ENCODE data around the gene CCM2L.

The CCM2L gene

GRCh38 chr20:31992086-31992485, 18.2 kb upstream of the CCM2L start:
- DNase-seq (ENCODE audit: low spot score): no peak

GRCh38 chr20:31996996-31997395, 13.2 kb upstream of the CCM2L start:
- no peak for DNase-seq (ENCODE audit: low spot score)

GRCh38 chr20:31998246-31998645, 12.0 kb upstream of the CCM2L start:
- DNase-seq (ENCODE audit: low spot score): no peak

- no peak for DNase-seq (ENCODE audit: low spot score)
Measured at GRCh38 chr20:32003325-32003724, 6.9 kb upstream of the CCM2L start.

DNA sequence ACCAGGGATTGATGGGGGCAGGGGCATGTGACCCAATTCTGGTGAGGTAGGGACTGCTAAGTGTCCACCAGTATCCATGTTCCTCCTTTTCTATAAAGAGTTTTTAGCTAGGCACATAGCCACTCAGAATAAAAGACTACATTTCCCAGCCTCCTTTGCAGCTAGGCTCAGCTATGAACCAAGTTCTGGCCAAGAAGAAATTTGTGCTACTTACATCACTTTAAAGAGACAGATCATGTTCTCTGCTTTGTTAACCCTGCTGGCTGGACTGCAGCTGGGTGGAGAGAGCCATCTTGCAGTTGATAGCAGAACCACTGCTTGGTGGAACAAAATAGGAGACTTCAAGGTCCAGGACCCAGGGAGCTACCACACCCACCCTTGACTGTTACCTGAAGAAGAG, 5.3 kb upstream of the CCM2L start:
- no peak for DNase-seq (ENCODE audit: low spot score)

DNA sequence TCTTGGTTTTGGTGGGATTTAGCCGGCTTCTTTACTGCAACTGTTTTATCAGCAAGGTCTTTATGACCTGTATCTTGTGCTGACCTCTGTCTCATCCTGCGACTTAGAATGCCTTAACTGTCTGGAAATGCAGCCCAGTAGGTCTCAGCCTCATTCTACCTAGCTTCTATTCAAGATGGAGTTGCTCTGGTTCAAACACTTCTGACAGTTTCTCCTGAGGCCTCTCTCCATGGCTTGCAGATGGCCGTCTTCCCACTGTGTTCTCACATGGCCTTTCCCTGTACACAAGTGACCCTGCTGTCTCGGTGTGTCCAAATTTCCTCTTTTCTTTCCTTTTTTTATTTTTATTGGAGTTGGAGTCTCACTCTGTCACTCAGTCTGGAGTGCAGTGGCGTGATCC, 4.2 kb upstream of the CCM2L start:
- DNase-seq (ENCODE audit: low spot score): no peak

- no peak for DNase-seq (ENCODE audit: low spot score)
Measured at GRCh38 chr20:32006841-32007786, 3.1 kb upstream of the CCM2L start.

GRCh38 chr20:32007787-32008616, 2.2 kb upstream of the CCM2L start:
- no peak for DNase-seq (ENCODE audit: low spot score)

DNA sequence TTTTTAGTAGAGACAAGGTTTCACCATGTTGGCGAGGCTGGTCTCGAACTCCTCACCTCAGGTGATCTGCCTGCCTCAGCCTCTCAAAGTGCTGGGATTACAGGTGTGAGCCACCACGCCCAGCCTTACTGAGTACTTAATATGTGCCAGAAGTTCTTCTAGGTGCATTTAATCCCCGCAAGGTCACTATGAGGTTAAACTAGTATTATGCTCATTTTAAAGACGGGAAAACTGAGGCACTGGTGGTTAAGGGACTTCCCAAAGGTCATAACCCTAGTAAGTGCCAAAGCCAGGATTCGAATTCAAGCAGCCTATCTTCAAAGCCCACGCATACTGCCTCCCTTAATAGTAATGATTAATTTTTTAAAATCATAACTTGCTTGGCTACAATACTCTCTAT, 674 bp upstream of the CCM2L start:
- DNase-seq (ENCODE audit: low spot score): no peak

GRCh38 chr20:32010666-32011065, 428 bp downstream of the CCM2L start:
- DNase-seq (ENCODE audit: low spot score): no peak

GRCh38 chr20:32012159-32012688, 2.0 kb downstream of the CCM2L start:
- DNase-seq (ENCODE audit: low spot score): no peak

- DNase-seq (ENCODE audit: low spot score): no peak
Measured at GRCh38 chr20:32013326-32013725, 3.1 kb downstream of the CCM2L start.

DNA sequence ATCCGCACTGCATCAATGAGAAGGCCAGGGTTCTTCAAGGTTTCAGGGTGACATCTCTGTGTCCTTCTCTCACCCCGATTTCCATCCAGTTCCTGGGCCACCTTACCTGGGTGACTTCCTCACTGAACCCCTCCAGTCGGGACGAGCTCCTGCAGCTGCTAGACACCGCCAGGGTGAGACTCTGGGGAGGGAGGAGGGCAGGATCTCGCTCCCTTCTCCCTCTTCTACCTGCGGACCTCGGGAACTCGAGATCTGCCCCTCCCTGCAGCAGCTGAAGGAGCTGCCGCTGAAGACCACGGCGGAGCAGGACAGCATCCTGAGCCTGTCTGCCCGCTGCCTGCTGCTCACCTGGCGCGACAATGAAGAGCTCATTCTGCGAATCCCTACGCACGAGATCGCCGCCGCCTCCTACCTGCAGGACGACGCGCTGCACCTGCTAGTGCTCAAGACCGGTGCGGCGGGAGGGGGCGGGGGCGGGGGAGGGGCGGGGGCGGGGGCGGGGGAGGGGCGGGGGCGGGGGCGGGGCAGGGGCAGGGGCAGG, 7.5 kb downstream of the CCM2L start:
- no peak for DNase-seq (ENCODE audit: low spot score)

DNA sequence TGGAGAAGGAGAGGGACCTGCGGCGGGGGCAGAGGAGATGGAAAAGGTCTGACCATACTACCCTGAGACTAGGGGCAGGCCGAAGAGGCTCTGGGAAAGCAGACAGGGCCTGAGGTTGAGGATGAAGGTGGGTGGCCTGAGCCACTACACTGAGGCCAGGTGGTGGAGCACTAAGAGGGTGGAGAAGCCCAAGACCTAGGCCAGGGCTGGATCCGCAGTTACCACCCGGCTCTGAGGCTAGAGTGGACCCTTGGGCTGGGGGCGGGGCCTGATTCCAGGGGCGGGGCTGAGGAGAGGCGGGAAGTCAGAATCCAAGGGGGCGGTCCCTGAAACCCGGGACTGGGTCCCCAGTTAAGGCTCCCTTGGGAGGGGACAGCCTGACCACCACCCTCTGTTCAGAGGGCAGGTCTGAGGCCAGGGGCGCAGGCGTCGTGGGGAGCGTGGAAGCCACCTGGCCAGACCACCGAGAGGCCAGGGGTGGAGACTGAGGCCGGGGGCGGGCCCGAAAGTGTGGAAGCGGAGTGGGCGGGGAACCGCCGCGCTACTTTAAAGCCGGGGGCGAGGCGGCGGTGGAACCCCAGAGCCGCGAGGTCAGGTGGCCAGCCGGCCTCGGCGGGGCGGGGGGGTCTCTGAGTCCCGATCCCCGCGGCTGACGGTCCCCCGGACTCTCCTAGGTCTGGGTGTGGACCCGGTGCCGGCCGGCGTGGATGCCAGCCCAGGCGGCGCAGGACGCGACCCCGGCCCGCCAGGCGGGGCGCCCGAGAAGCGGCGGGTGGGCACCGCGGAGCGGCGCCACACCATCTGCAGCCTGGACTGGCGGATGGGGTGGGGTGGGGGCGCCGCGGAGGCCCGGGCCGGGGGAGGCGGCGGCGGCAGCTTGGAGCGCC, 8.3 kb downstream of the CCM2L start:
- peak; percentile 58 for DNase-seq (ENCODE audit: low spot score)

DNA sequence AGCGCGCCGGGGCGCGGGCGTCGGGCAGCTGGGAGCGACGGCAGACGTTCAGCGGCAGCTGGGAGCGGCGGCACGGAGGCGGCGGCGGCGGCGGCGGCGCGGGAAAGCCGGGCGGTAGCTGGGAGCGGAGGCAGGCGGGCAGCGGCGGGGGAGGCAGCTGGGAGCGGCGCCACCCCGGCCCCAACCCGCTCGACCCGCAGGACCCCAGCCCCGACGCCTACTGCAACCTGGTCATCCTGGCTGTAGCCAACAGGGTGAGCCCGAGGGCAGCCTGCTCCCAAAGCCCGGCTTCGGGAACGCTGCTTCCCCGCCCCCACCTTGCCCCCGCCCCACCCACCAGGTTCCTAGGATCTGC, 8.9 kb downstream of the CCM2L start:
- no peak for DNase-seq (ENCODE audit: low spot score)

DNA sequence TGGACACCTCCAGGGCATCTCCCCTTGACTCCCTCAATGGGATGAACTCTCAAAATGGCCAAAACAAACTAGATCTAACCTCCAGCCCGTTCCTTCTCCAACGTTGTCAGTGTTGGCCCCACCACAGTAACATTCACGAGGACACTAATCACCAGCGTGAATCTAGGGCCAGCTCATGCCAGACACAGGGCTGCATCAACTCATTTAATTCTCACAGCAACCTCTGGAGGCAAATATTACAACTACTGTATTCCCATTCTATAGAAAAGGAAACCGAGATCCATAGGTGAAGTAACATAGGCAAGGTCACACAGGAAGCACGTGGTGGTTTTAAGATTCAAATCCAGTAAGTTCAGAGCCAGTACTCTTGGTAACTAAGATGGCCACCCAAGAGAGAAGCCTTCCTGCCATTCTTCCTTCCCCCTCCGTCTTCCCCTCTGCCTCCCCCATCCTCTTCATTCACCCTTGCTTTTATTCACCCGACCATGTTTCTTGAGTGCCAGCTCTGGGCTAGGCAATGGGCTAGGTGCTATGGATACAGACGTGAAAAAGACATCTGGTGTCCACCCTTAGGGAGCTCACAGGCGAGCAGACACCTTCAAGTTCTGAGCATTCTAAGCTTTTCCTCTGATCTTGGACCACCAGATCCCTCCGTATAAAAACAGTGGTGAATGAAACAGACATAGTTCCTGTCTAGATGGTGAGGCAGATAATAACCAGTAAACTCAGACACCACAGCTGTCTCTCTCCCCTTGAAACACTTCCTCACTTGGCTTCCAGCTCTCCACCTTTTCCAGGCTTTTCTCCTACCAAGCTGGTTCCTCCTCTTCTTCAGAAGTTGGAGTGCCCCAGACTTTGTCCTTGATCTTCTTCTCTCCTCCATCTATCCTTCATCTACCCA, 9.6 kb downstream of the CCM2L start:
- no peak for DNase-seq (ENCODE audit: low spot score)

DNA sequence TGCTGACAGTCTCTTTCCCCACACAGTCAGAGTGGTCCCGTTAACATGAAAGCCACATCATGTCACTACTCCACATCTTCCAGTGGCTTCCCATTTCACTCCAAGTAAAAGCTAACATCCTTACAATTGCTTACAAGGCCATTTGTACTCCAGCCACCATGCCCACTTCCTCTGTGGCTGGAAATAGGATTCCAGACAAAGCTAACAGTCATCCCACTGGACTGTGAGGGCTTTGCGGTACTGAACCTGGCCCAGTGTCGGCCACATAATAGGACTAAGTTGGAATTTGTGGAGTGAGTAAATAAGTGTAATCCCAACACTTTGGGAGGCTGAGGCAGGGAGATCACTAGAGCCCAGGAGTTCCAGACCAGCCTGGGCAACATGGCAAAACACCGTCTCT, 10.9 kb downstream of the CCM2L start:
- DNase-seq (ENCODE audit: low spot score): no peak

GRCh38 chr20:32024683-32025295, 14.6 kb downstream of the CCM2L start:
- DNase-seq (ENCODE audit: low spot score): no peak

DNA sequence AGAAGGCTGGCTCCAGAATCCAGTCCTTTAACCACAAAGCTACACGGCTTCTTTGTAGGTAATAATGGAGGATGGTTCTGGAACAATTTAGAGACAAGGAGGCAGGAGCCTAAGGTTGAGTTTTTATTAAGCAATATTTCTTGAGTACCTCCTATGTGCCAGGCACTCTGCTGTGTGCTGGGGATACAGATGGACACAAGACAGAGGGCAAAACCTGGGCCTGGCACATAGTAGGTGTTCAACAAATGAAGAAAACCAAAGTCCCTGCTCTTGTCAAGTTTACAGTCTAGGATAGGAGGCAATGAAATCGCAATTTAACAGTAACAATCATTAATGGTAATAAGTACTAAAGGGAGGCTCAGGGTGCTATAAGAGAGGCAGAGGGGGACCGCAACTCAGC, 17.4 kb downstream of the CCM2L start:
- no peak for DNase-seq (ENCODE audit: low spot score)

Data from COLO829 (cell line).